Measurements from ENCODE around the gene ELOVL1.

The ELOVL1 gene

GRCh38 chr1:43381612-43382011 lies 13.8 kb upstream of the ELOVL1 start:
- H3K23ac ChIP-seq (ENCODE audit: low read length in 2 of 2): no peak overlapping the region
- H2AK5ac ChIP-seq (ENCODE audit: low read length, severe bottlenecking): no peak overlapping the region
- H3K36me3 ChIP-seq (ENCODE audit: control insufficient read depth in 1 of 2, insufficient read depth in 2 of 2, low read depth in 1 of 2, low read length in 2 of 2): peaks cover 38 to 70% of the 10 kb centered on the region in 2 experiments
- WGBS: 91% methylated on average over 3 of the region's 3 CpGs
- no peak overlapping the region for H2BK120ac ChIP-seq (ENCODE audit: low read depth, low read length)
- no peak overlapping the region for H4K91ac ChIP-seq (ENCODE audit: low read length)
- no peaks in the 10 kb centered on the region for H3K27me3 ChIP-seq (ENCODE audit: control insufficient read depth in 1 of 2, insufficient read depth in 1 of 2, low read length in 2 of 2)
- no peak for DNase-seq
- peaks cover 13% of the 10 kb centered on the region for H3K79me1 ChIP-seq (replicated peaks; ENCODE audit: low read length, poor library complexity, severe bottlenecking)
- H4K8ac ChIP-seq (ENCODE audit: low read length): no peak overlapping the region
- H2AFZ ChIP-seq (ENCODE audit: low read depth, low read length): no peak overlapping the region
- H3K18ac ChIP-seq (ENCODE audit: low read depth in 1 of 2, low read length in 2 of 2): no peak overlapping the region
- H3K4me2 ChIP-seq (ENCODE audit: low read length, poor library complexity, severe bottlenecking): no peak overlapping the region
- H3K27ac ChIP-seq (ENCODE audit: low read length, poor library complexity, severe bottlenecking): no peak overlapping the region
- no peak overlapping the region for H2BK15ac ChIP-seq (ENCODE audit: low read depth, poor library complexity, severe bottlenecking)
- no peak overlapping the region for H3K4me3 ChIP-seq (ENCODE audit: insufficient read depth in 1 of 2, low read depth in 1 of 2, low read length in 2 of 2)
- no peak overlapping the region for H2BK12ac ChIP-seq (ENCODE audit: low read length in 2 of 2)
- no peak overlapping the region for H3K4ac ChIP-seq (ENCODE audit: low read depth in 1 of 2, low read length in 2 of 2)
- no peak overlapping the region for H3K9ac ChIP-seq (ENCODE audit: low read length)
- no peaks in the 10 kb centered on the region for H3K9me3 ChIP-seq (ENCODE audit: control insufficient read depth, low read length)
- H3K14ac ChIP-seq (ENCODE audit: low read length in 2 of 2): no peak overlapping the region
- H3K4me1 ChIP-seq (ENCODE audit: control insufficient read depth, insufficient read depth, low read depth, low read length): no peaks in the 10 kb centered on the region
- no peak overlapping the region for H2BK5ac ChIP-seq (ENCODE audit: low read depth, low read length, poor library complexity, severe bottlenecking)

- Histone ChIP-seq H3K27ac (ENCODE audit: low read length, poor library complexity, severe bottlenecking) (no peak overlapping the region), H2BK12ac (ENCODE audit: low read length in 2 of 2) (no peak overlapping the region), H3K23ac (ENCODE audit: low read length in 2 of 2) (no peak overlapping the region), H3K4me3 (ENCODE audit: insufficient read depth in 1 of 2, low read depth in 1 of 2, low read length in 2 of 2) (no peak overlapping the region), H2AK5ac (ENCODE audit: low read length, severe bottlenecking) (no peak overlapping the region), H2BK15ac (ENCODE audit: low read depth, poor library complexity, severe bottlenecking) (no peak overlapping the region), H3K27me3 (ENCODE audit: control insufficient read depth in 1 of 2, insufficient read depth in 1 of 2, low read length in 2 of 2) (no peaks in the 10 kb centered on the region), H3K4ac (ENCODE audit: low read depth in 1 of 2, low read length in 2 of 2) (no peak overlapping the region), H3K9me3 (ENCODE audit: control insufficient read depth, low read length) (no peaks in the 10 kb centered on the region), H3K36me3 (ENCODE audit: control insufficient read depth in 1 of 2, insufficient read depth in 2 of 2, low read depth in 1 of 2, low read length in 2 of 2) (peaks cover 24 to 56% of the 10 kb centered on the region in 2 experiments), H3K4me2 (ENCODE audit: low read length, poor library complexity, severe bottlenecking) (no peak overlapping the region), H4K91ac (ENCODE audit: low read length) (no peak overlapping the region), H3K9ac (ENCODE audit: low read length) (no peak overlapping the region), H4K8ac (ENCODE audit: low read length) (no peak overlapping the region), H2BK120ac (ENCODE audit: low read depth, low read length) (no peak overlapping the region), H3K14ac (ENCODE audit: low read length in 2 of 2) (no peak overlapping the region), H2BK5ac (ENCODE audit: low read depth, low read length, poor library complexity, severe bottlenecking) (no peak overlapping the region), H3K79me1 (replicated peaks; ENCODE audit: low read length, poor library complexity, severe bottlenecking) (peaks cover 4% of the 10 kb centered on the region), H3K18ac (ENCODE audit: low read depth in 1 of 2, low read length in 2 of 2) (no peak overlapping the region), H3K4me1 (ENCODE audit: control insufficient read depth, insufficient read depth, low read depth, low read length) (no peaks in the 10 kb centered on the region), H2AFZ (ENCODE audit: low read depth, low read length) (no peak overlapping the region)
- 96% methylated on average over 1 of the region's 1 CpG for WGBS
- DNase-seq: no peak
Observed at GRCh38 chr1:43379476-43379875, 11.7 kb upstream of the ELOVL1 start.

- no peak overlapping the region for H4K8ac ChIP-seq (ENCODE audit: low read length)
- no peak overlapping the region for H2AFZ ChIP-seq (ENCODE audit: low read depth, low read length)
- DNase-seq: no peak
Observed at GRCh38 chr1:43377831-43378230, 10.0 kb upstream of the ELOVL1 start.

GRCh38 chr1:43376723-43377235 lies 9.0 kb upstream of the ELOVL1 start:
- Histone ChIP-seq H4K91ac (ENCODE audit: low read length) (no peak overlapping the region), H3K79me1 (replicated peaks; ENCODE audit: low read length, poor library complexity, severe bottlenecking) (peaks cover 1% of the 10 kb centered on the region), H3K36me3 (ENCODE audit: control insufficient read depth in 1 of 2, insufficient read depth in 2 of 2, low read depth in 1 of 2, low read length in 2 of 2) (peaks cover 5 to 29% of the 10 kb centered on the region in 2 experiments), H3K9me3 (ENCODE audit: control insufficient read depth, low read length) (no peaks in the 10 kb centered on the region), H3K23ac (ENCODE audit: low read length in 2 of 2) (no peak overlapping the region), H3K4me3 (ENCODE audit: insufficient read depth in 1 of 2, low read depth in 1 of 2, low read length in 2 of 2) (no peak overlapping the region), H2AK5ac (ENCODE audit: low read length, severe bottlenecking) (no peak overlapping the region), H2AFZ (ENCODE audit: low read depth, low read length) (no peak overlapping the region), H3K27me3 (ENCODE audit: control insufficient read depth in 1 of 2, insufficient read depth in 1 of 2, low read length in 2 of 2) (no peaks in the 10 kb centered on the region), H3K27ac (ENCODE audit: low read length, poor library complexity, severe bottlenecking) (no peak overlapping the region), H4K8ac (ENCODE audit: low read length) (no peak overlapping the region), H3K4ac (ENCODE audit: low read depth in 1 of 2, low read length in 2 of 2) (no peak overlapping the region), H2BK120ac (ENCODE audit: low read depth, low read length) (no peak overlapping the region), H2BK15ac (ENCODE audit: low read depth, poor library complexity, severe bottlenecking) (no peak overlapping the region), H2BK12ac (ENCODE audit: low read length in 2 of 2) (no peak overlapping the region), H2BK5ac (ENCODE audit: low read depth, low read length, poor library complexity, severe bottlenecking) (no peak overlapping the region), H3K4me2 (ENCODE audit: low read length, poor library complexity, severe bottlenecking) (no peak overlapping the region), H3K18ac (ENCODE audit: low read depth in 1 of 2, low read length in 2 of 2) (no peak overlapping the region), H3K4me1 (ENCODE audit: control insufficient read depth, insufficient read depth, low read depth, low read length) (peaks cover 2% of the 10 kb centered on the region), H3K14ac (ENCODE audit: low read length in 2 of 2) (no peak overlapping the region), H3K9ac (ENCODE audit: low read length) (no peak overlapping the region)
- WGBS: 97% methylated on average over 7 of the region's 7 CpGs
- DNase-seq: no peak

More at GRCh38 chr1:43377831-43378230, 10.0 kb upstream of the ELOVL1 start:
- no peak overlapping the region for H3K4me3 ChIP-seq (ENCODE audit: insufficient read depth in 1 of 2, low read depth in 1 of 2, low read length in 2 of 2)
- H3K4me2 ChIP-seq (ENCODE audit: low read length, poor library complexity, severe bottlenecking): no peak overlapping the region
- no peaks in the 10 kb centered on the region for H3K9me3 ChIP-seq (ENCODE audit: control insufficient read depth, low read length)
- H3K9ac ChIP-seq (ENCODE audit: low read length): no peak overlapping the region
- H3K79me1 ChIP-seq (replicated peaks; ENCODE audit: low read length, poor library complexity, severe bottlenecking): peaks cover 1% of the 10 kb centered on the region
- H3K27me3 ChIP-seq (ENCODE audit: control insufficient read depth in 1 of 2, insufficient read depth in 1 of 2, low read length in 2 of 2): no peaks in the 10 kb centered on the region
- no peak overlapping the region for H2BK12ac ChIP-seq (ENCODE audit: low read length in 2 of 2)
- H3K23ac ChIP-seq (ENCODE audit: low read length in 2 of 2): no peak overlapping the region
- H3K4ac ChIP-seq (ENCODE audit: low read depth in 1 of 2, low read length in 2 of 2): no peak overlapping the region
- no peak overlapping the region for H2AK5ac ChIP-seq (ENCODE audit: low read length, severe bottlenecking)
- WGBS: no CpG with 5 or more reads among the region's 1 CpG
- H3K36me3 ChIP-seq (ENCODE audit: control insufficient read depth in 1 of 2, insufficient read depth in 2 of 2, low read depth in 1 of 2, low read length in 2 of 2): peaks cover 14 to 39% of the 10 kb centered on the region in 2 experiments
- H2BK120ac ChIP-seq (ENCODE audit: low read depth, low read length): no peak overlapping the region
- H2BK5ac ChIP-seq (ENCODE audit: low read depth, low read length, poor library complexity, severe bottlenecking): no peak overlapping the region
- H3K18ac ChIP-seq (ENCODE audit: low read depth in 1 of 2, low read length in 2 of 2): no peak overlapping the region
- H3K27ac ChIP-seq (ENCODE audit: low read length, poor library complexity, severe bottlenecking): no peak overlapping the region
- H2BK15ac ChIP-seq (ENCODE audit: low read depth, poor library complexity, severe bottlenecking): no peak overlapping the region
- peaks cover 2% of the 10 kb centered on the region for H3K4me1 ChIP-seq (ENCODE audit: control insufficient read depth, insufficient read depth, low read depth, low read length)
- no peak overlapping the region for H3K14ac ChIP-seq (ENCODE audit: low read length in 2 of 2)
- H4K91ac ChIP-seq (ENCODE audit: low read length): no peak overlapping the region

Measured in mesenchymal stem cell (in vitro differentiated cells and primary cell).